HCT116 (cell line): ENCODE results near the gene LRP1. TPM values are rescaled to one million over a fixed set of nuclear protein-coding genes. Genes with fewer than 3 reads are reported as not detected.

Source experiments
- ATAC-seq: fragments of 200-7000 bp; cut with Tn5 transposase; 2 replicates; pipeline ENCODE4 v1.9.1; 2020; ENCODE audit warnings: mild to moderate bottlenecking, moderate library complexity
- BruUV-seq: library from RNA; stranded (reverse); fragments of 400-500 nt; replicated peaks from 2 replicates; lab custom pipeline; 2021; lab: Mats Ljungman, UMichigan
- CTCF ChIA-PET: fragments of 300-600 bp; sonication (Branson Sonifier 250); formaldehyde crosslinking; loops from one replicate; lab custom pipeline; 2021; ENCODE audit warnings: antibody characterized with exemption; lab: Charles Lee
- POLR2A ChIA-PET: fragments of 300-600, 350-600 bp; sonication (Branson Sonifier 250); formaldehyde crosslinking; loops from one replicate; lab custom pipeline; 2021; ENCODE audit warnings: antibody characterized with exemption; lab: Charles Lee
- RAD21 ChIA-PET, 2 experiments: fragments of 300-600 bp; sonication (Branson Sonifier 250); formaldehyde crosslinking; loops; one replicate each; lab custom pipeline; 2023; ENCODE audit warnings: low total read pairs in 2 of 2; ENCODE audit not compliant: uncharacterized antibody in 2 of 2, unreplicated experiment in 2 of 2, low non-redundant PET in 1 of 2; lab: Charles Lee
- DNase-seq: peaks from one replicate; pipeline ENCODE4 v3.0.0-alpha.2; 2010; ENCODE audit warnings: low read depth, low spot score
- H2AFZ ChIP-seq: fragments of 200-600 bp; shearing (Covaris generic), sonication (generic); 2 replicates; pipeline ENCODE4 v1.6.1; 2017; ENCODE audit warnings: low read depth, mixed run types, mixed read lengths, antibody characterized with exemption, low read length; ENCODE audit not compliant: poor library complexity, severe bottlenecking
- H3K27ac ChIP-seq: 2 replicates; pipeline ENCODE4 v1.5.1; 2012; ENCODE audit warnings: low read depth, low read length
- H3K27me3 ChIP-seq: fragments of 200-600 bp; sonication (generic); 2 replicates; pipeline ENCODE4 v1.6.1; 2016; ENCODE audit warnings: mixed run types, low read length, mixed read lengths; ENCODE audit not compliant: insufficient read depth
- H3K36me3 ChIP-seq, 2 experiments: fragments of 200-500 bp in 1 of 2; fragments of 200-600 bp in 1 of 2; sonication (Bioruptor generic) in 1 of 2; sonication (generic) in 1 of 2; 2 replicates each; pipeline versions ENCODE4 v1.5.1 to v1.6.1; 2014 to 2016; ENCODE audit warnings: low read length in 2 of 2, inconsistent platforms in 1 of 2, mixed read lengths in 1 of 2, mixed run types in 1 of 2; ENCODE audit not compliant: insufficient read depth in 2 of 2, control insufficient read depth in 1 of 2
- H3K4me1 ChIP-seq, 2 experiments: fragments of 200-600 bp in 1 of 2; sonication (generic) in 1 of 2; 2 replicates each; pipeline versions ENCODE4 v1.5.1 to v1.6.1; 2012 to 2017; ENCODE audit warnings: low read length in 2 of 2, inconsistent platforms in 1 of 2, mild to moderate bottlenecking in 1 of 2, mixed read lengths in 1 of 2, mixed run types in 1 of 2, moderate library complexity in 1 of 2; ENCODE audit not compliant: insufficient read depth in 2 of 2, control insufficient read depth in 1 of 2
- H3K4me2 ChIP-seq: fragments of 200-600 bp; sonication (generic); 2 replicates; pipeline ENCODE4 v1.6.1; 2017; ENCODE audit warnings: mixed run types, low read length, mixed read lengths
- H3K4me3 ChIP-seq, 2 experiments: fragments of 200-600 bp in 1 of 2; sonication (generic) in 1 of 2; replicated peaks in 1 of 2; 2 replicates each; pipeline ENCODE4 v1.5.1; 2011 to 2016; ENCODE audit warnings: low read length in 2 of 2, control low read depth in 1 of 2, low read depth in 1 of 2, mild to moderate bottlenecking in 1 of 2, mixed read lengths in 1 of 2, mixed run types in 1 of 2
- H3K79me2 ChIP-seq: fragments of 200-600 bp; sonication (generic); 2 replicates; pipeline ENCODE4 v1.6.1; 2017; ENCODE audit warnings: mild to moderate bottlenecking, mixed run types, low read length, moderate library complexity, mixed read lengths; ENCODE audit not compliant: insufficient read depth
- H3K9ac ChIP-seq: fragments of 200-600 bp; sonication (generic); 2 replicates; pipeline ENCODE4 v1.6.1; 2016; ENCODE audit warnings: low read length, mixed read lengths
- H3K9me2 ChIP-seq: fragments of 200-600 bp; sonication (generic), shearing (Covaris generic); 2 replicates; pipeline ENCODE4 v1.6.1; 2017; ENCODE audit warnings: mixed run types, mild to moderate bottlenecking, moderate library complexity; ENCODE audit not compliant: insufficient read depth
- H3K9me3 ChIP-seq, 2 experiments: fragments of 200-500 bp in 1 of 2; fragments of 200-600 bp in 1 of 2; sonication (Bioruptor generic) in 1 of 2; sonication (generic) in 1 of 2; 2 replicates each; pipeline ENCODE4 v1.6.1; 2014 to 2017; ENCODE audit warnings: low read length in 2 of 2, mixed read lengths in 2 of 2, inconsistent platforms in 1 of 2, low read depth in 1 of 2, mild to moderate bottlenecking in 1 of 2, mixed run types in 1 of 2, moderate library complexity in 1 of 2; ENCODE audit not compliant: control insufficient read depth in 1 of 2, insufficient read depth in 1 of 2
- H4K20me1 ChIP-seq: fragments of 200-600 bp; sonication (generic), shearing (Covaris generic); 2 replicates; pipeline ENCODE4 v1.6.1; 2017; ENCODE audit warnings: mixed run types, mild to moderate bottlenecking, moderate library complexity; ENCODE audit not compliant: insufficient read depth
- ATF3 ChIP-seq: IDR thresholded peaks from 2 replicates; pipeline ENCODE4 v1.6.1; 2012
- CBX3 ChIP-seq: IDR thresholded peaks from 2 replicates; pipeline ENCODE4 v1.6.1; 2012; ENCODE audit warnings: low read depth
- CEBPB ChIP-seq: IDR thresholded peaks from 2 replicates; pipeline ENCODE4 v1.6.1; 2012; ENCODE audit warnings: low read depth
- EGR1 ChIP-seq: IDR thresholded peaks from 2 replicates; pipeline ENCODE4 v1.6.1; 2012; ENCODE audit warnings: low read depth
- ELF1 ChIP-seq: IDR thresholded peaks from 2 replicates; pipeline ENCODE4 v1.6.1; 2012; ENCODE audit warnings: low read depth, borderline replicate concordance
- EZH2 ChIP-seq: fragments of 200-600 bp; sonication (generic); IDR thresholded peaks from 2 replicates; pipeline ENCODE4 v1.6.1; 2017; ENCODE audit warnings: antibody characterized with exemption, mixed run types
- EZH2phosphoT487 ChIP-seq: fragments of 200-600 bp; IDR thresholded peaks from 2 replicates; pipeline ENCODE4 v1.6.1; 2018; ENCODE audit warnings: antibody characterized with exemption, borderline replicate concordance
- JUND ChIP-seq: IDR thresholded peaks from 2 replicates; pipeline ENCODE4 v1.6.1; 2012
- RAD21 ChIP-seq: IDR thresholded peaks from 2 replicates; pipeline ENCODE4 v1.6.1; 2012; ENCODE audit warnings: low read depth, mild to moderate bottlenecking
- REST ChIP-seq: IDR thresholded peaks from 2 replicates; pipeline ENCODE4 v1.6.1; 2012; ENCODE audit warnings: low read depth
- SIN3A ChIP-seq: IDR thresholded peaks from 2 replicates; pipeline ENCODE4 v1.6.1; 2012; ENCODE audit warnings: low read depth
- SRF ChIP-seq: IDR thresholded peaks from 2 replicates; pipeline ENCODE4 v1.6.1; 2012; ENCODE audit warnings: low read depth
- YY1 ChIP-seq: IDR thresholded peaks from 2 replicates; pipeline ENCODE4 v1.6.1; 2011; ENCODE audit warnings: low read length, low read depth, moderate library complexity, mild to moderate bottlenecking; ENCODE audit not compliant: insufficient replicate concordance; ENCODE audit errors: extremely low read depth
- ZFX ChIP-seq: fragments of 450-650 bp; IDR thresholded peaks from 2 replicates; pipeline ENCODE4 v1.6.1; 2017
- ZNF274 ChIP-seq: fragments of 200-500 bp; sonication (Bioruptor generic); IDR thresholded peaks from 2 replicates; pipeline ENCODE4 v1.6.1; 2014; ENCODE audit warnings: mild to moderate bottlenecking, low read depth, low read length, inconsistent platforms
- intact Hi-C: fragments of 100-400 bp; cut with micrococcal nuclease; formaldehyde crosslinking; loops from 2 replicates; pipeline ENCODE4 v1.10.0; 2022
- total RNA-seq: library from RNA; stranded (reverse); gene quantifications from one replicate; pipeline ENCODE4 v1.2.1, GENCODE V29; 2021; ENCODE audit not compliant: unreplicated experiment
- TF ChIP-seq, protein P1 (sequence below), 3 experiments: fragments of 200-600 bp in 1 of 3; sonication (generic) in 1 of 3; IDR thresholded peaks in 2 of 3; conservative IDR thresholded peaks in 1 of 3; 2 replicates each; pipeline ENCODE4 v1.5.1; 2012 to 2017; ENCODE audit warnings: low read depth in 2 of 3, low read length in 2 of 3, antibody characterized with exemption in 1 of 3, borderline replicate concordance in 1 of 3, control low read depth in 1 of 3, mild to moderate bottlenecking in 1 of 3, mixed read lengths in 1 of 3, mixed run types in 1 of 3, moderate library complexity in 1 of 3; ENCODE audit not compliant: insufficient read depth in 1 of 3
- TF ChIP-seq, protein P2 (sequence below): IDR thresholded peaks from 2 replicates; pipeline ENCODE4 v1.6.1; 2012
- TF ChIP-seq, protein P3 (sequence below): IDR thresholded peaks from 2 replicates; pipeline ENCODE4 v1.6.1; 2011; ENCODE audit warnings: mild to moderate bottlenecking, low read length, moderate library complexity; ENCODE audit not compliant: insufficient replicate concordance; ENCODE audit errors: extremely low read depth

The LRP1 gene
- total RNA-seq, 1 experiment from 2014 or later, result 12.0 TPM

DNA sequence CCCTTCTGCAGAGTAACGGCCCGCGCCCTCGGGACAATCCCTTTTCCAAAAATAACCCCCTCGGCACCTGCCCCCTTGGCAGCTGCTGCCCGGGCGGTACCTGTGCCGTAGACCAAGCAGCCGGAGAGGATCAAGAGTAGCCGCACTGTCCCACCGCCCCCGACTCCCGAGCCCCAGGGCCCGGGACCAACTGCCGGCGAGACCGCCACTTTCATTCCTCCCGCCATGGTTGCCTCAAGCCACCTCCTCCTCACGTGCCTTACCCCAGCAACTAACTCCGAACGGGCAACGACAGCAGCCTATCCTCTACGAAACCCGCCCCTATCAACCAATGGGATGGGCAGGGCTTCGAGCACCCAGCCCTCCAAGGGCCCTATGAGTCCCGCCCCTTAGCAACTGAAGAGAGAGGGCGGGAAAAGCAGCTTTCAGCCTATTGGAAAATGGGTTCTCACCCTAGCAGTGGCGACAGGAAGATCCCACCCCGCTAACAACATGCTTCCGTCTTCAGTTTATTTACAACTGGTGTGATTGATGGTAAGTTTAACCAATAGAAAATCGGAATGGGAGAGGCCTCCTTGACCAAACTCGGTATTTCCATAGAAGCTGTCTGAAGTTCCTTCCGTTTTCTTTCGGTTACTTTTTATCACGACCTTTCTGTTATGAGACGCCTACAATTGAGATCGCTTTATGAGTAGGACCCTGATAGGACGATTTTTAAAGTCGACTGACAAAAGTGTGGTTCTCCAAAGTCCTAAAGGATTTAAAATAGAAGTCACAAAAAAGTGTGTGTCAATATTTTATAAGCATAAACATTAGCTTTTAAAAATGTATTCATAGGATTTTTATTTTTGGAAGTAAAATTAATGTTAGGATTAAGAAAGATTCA lies 49.5 kb upstream of the LRP1 start, which contains the start of gene NEMP1:
Gene NEMP1 (minus strand): TSS at position 273 of the 886 bp plus-strand sequence. CDS start 46 bp downstream, at position 227.
- H3K27ac ChIP-seq, result peak within 1 kb of the TSS; percentile 89
- peak within 1 kb of the TSS; percentile 93 for H3K4me2 ChIP-seq
- ChIA-PET RAD21 (interaction anchor here (0.6 to 1.6 kb wide), 5 partner anchors 9 to 165 kb away, joined by 3 to 7 read pairs (median 4); partner anchors contain the start of gene STAT6 (in 1 of the 2)), POLR2A (interaction anchor here (0.6 to 3.6 kb wide), 6 partner anchors 9 to 495 kb away, joined by 3 to 32 read pairs (median 12); partner anchors contain the start of genes LRP1, NAB2 and STAT6), CTCF (interaction anchor here (0.6 to 2.1 kb wide), 10 partner anchors 9 to 168 kb away, joined by 3 to 20 read pairs (median 4); partner anchors contain the start of gene STAT6)
- H2AFZ ChIP-seq, result no peak within 1 kb of the TSS
- H3K27me3 ChIP-seq, result no peaks in the 10 kb centered on the region
- ATAC-seq (peak; percentile 98), DNase-seq (peak; percentile 100)
- H3K9ac ChIP-seq, result peak within 1 kb of the TSS; percentile 99
- intact Hi-C loops, result no loop called here
- H3K36me3 ChIP-seq, result no peaks in the 10 kb centered on the region
- H3K9me3 ChIP-seq, result no peaks in the 10 kb centered on the region
- no peaks in the 10 kb centered on the region for H4K20me1 ChIP-seq
- BruUV-seq, result no TSS peak
- peak within 1 kb of the TSS; percentile 97 to 98 for H3K4me3 ChIP-seq
- peaks cover 35% of the 10 kb centered on the region for H3K79me2 ChIP-seq
- no peaks in the 10 kb centered on the region for H3K9me2 ChIP-seq
- peaks cover 7 to 16% of the 10 kb centered on the region in 2 experiments; a peak in 3 of 4 replicates for H3K4me1 ChIP-seq
- TF ChIP-seq RAD21, result no peak
- no peak; the same call in 1 of the 2 replicates for TF ChIP-seq ZFX
- TF ChIP-seq SRF, result peak; percentile 95
- no peak for TF ChIP-seq ATF3
- peak; percentile 88 for TF ChIP-seq SIN3A
- TF ChIP-seq, protein P1, sequence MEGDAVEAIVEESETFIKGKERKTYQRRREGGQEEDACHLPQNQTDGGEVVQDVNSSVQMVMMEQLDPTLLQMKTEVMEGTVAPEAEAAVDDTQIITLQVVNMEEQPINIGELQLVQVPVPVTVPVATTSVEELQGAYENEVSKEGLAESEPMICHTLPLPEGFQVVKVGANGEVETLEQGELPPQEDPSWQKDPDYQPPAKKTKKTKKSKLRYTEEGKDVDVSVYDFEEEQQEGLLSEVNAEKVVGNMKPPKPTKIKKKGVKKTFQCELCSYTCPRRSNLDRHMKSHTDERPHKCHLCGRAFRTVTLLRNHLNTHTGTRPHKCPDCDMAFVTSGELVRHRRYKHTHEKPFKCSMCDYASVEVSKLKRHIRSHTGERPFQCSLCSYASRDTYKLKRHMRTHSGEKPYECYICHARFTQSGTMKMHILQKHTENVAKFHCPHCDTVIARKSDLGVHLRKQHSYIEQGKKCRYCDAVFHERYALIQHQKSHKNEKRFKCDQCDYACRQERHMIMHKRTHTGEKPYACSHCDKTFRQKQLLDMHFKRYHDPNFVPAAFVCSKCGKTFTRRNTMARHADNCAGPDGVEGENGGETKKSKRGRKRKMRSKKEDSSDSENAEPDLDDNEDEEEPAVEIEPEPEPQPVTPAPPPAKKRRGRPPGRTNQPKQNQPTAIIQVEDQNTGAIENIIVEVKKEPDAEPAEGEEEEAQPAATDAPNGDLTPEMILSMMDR (IDR thresholded peaks at IDR 0.05 in 2 of 3, conservative IDR thresholded peaks at IDR 0.05 in 1 of 3; ENCODE audit: borderline replicate concordance in 1 of 3, insufficient read depth in 1 of 3, low read depth in 2 of 3, low read length in 2 of 3), result no peak
- TF ChIP-seq, protein P2, sequence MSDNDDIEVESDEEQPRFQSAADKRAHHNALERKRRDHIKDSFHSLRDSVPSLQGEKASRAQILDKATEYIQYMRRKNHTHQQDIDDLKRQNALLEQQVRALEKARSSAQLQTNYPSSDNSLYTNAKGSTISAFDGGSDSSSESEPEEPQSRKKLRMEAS, result peak; percentile 95
- TF ChIP-seq, protein P3, sequence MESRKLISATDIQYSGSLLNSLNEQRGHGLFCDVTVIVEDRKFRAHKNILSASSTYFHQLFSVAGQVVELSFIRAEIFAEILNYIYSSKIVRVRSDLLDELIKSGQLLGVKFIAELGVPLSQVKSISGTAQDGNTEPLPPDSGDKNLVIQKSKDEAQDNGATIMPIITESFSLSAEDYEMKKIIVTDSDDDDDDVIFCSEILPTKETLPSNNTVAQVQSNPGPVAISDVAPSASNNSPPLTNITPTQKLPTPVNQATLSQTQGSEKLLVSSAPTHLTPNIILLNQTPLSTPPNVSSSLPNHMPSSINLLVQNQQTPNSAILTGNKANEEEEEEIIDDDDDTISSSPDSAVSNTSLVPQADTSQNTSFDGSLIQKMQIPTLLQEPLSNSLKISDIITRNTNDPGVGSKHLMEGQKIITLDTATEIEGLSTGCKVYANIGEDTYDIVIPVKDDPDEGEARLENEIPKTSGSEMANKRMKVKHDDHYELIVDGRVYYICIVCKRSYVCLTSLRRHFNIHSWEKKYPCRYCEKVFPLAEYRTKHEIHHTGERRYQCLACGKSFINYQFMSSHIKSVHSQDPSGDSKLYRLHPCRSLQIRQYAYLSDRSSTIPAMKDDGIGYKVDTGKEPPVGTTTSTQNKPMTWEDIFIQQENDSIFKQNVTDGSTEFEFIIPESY, result no peak
- TF ChIP-seq JUND, result no peak
- no peak for TF ChIP-seq EGR1
- no peak for TF ChIP-seq YY1
- TF ChIP-seq ELF1, result no peak; the same call in 1 of the 2 replicates
- no peak for TF ChIP-seq REST
- no peak for TF ChIP-seq EZH2phosphoT487
- TF ChIP-seq ZNF274, result no peak
- no peak for TF ChIP-seq CEBPB
- TF ChIP-seq CBX3, result no peak
- no peak for TF ChIP-seq EZH2
